ENCODE results near the gene INPP4A. TPM values are rescaled to one million over a fixed set of nuclear protein-coding genes. Genes with fewer than 3 reads are reported as not detected.

The INPP4A gene
- polyA plus RNA-seq, 2 of the 4 experiments (the other 2 are of a cell fraction), result 9.4 to 16.0 TPM

DNA sequence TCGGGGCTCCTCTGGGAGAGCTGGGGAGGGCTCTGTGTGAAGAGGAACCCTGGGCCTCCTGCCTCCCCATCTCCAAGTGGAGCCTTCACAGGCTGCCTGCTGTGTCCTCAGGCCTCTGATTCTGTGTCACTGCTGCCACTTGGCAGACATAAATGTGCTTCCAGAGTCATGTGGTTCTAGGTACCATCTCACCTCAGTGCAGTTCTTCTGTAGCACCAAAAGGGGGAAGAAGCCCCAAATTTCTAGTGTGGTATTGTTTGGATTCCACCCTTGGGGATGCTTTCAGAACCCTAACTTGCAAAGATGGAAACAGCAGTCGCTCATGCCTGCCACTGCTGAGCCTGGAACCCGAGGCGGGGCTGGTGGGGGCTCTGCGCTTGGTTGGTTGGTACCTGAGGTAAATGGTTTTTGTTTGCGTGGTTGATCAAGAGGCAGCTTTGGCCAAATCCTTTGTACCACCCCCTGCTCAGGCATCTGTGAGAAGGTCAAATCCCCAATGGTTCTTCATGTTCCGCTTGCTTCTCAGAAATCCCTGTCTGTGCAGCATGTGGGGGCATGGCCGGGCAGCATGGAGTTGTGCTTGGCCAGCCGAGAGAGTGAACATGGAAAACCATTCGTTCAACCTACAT is 136.1 kb downstream of the INPP4A start (continued):
- no peak for TF ChIP-seq ZC3H11A (IDR thresholded peaks at IDR 0.05)
- no peak for TF ChIP-seq EP300 (IDR thresholded peaks at IDR 0.05)
- TF ChIP-seq HOXB5 (CRISPR knock-in tag; IDR thresholded peaks at IDR 0.05), result no peak
- TF ChIP-seq, protein P1, sequence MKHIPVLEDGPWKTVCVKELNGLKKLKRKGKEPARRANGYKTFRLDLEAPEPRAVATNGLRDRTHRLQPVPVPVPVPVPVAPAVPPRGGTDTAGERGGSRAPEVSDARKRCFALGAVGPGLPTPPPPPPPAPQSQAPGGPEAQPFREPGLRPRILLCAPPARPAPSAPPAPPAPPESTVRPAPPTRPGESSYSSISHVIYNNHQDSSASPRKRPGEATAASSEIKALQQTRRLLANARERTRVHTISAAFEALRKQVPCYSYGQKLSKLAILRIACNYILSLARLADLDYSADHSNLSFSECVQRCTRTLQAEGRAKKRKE (CRISPR knock-in tag; IDR thresholded peaks at IDR 0.05; ENCODE audit: low read depth), result no peak
- TF ChIP-seq, protein P2, sequence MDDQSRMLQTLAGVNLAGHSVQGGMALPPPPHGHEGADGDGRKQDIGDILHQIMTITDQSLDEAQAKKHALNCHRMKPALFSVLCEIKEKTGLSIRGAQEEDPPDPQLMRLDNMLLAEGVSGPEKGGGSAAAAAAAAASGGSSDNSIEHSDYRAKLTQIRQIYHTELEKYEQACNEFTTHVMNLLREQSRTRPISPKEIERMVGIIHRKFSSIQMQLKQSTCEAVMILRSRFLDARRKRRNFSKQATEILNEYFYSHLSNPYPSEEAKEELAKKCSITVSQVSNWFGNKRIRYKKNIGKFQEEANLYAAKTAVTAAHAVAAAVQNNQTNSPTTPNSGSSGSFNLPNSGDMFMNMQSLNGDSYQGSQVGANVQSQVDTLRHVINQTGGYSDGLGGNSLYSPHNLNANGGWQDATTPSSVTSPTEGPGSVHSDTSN (IDR thresholded peaks at IDR 0.05), result no peak
- no peak for TF ChIP-seq NPAS2 (CRISPR knock-in tag; IDR thresholded peaks at IDR 0.05; ENCODE audit: borderline replicate concordance)
- no peak for TF ChIP-seq PHF8 (IDR thresholded peaks at IDR 0.05; ENCODE audit: borderline replicate concordance, low read depth)
- TF ChIP-seq, protein P3, sequence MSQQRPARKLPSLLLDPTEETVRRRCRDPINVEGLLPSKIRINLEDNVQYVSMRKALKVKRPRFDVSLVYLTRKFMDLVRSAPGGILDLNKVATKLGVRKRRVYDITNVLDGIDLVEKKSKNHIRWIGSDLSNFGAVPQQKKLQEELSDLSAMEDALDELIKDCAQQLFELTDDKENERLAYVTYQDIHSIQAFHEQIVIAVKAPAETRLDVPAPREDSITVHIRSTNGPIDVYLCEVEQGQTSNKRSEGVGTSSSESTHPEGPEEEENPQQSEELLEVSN (IDR thresholded peaks at IDR 0.05; ENCODE audit: borderline replicate concordance, low read depth), result no peak

DNA sequence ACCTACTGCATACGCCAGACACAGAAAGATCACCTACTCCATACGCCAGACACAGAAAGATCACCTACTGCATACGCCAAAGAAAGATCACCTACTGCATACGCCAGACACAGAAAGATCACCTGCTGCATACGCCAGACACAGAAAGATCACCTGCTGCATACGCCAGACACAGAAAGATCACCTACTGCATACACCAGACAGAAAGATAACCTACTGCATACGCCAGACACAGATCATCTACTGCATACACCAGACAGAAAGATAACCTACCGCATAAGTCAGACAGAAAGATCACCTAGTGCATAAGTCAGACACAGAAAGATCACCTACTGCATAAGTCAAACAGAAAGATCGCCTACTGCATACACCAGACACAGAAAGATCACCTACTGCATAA is 137.9 kb downstream of the INPP4A start:
- DNase-seq (ENCODE audit: low read depth in 1 of 2, low spot score in 1 of 2) (no peak), FAIRE-seq (no peak), ATAC-seq (no peak)
- no peak overlapping the region for H3K4me2 ChIP-seq
- TF ChIP-seq EHMT2 (IDR thresholded peaks at IDR 0.05; ENCODE audit: low read depth), result no peak
- no peak for TF ChIP-seq JUNB (IDR thresholded peaks at IDR 0.05)
- TF ChIP-seq, protein P4, sequence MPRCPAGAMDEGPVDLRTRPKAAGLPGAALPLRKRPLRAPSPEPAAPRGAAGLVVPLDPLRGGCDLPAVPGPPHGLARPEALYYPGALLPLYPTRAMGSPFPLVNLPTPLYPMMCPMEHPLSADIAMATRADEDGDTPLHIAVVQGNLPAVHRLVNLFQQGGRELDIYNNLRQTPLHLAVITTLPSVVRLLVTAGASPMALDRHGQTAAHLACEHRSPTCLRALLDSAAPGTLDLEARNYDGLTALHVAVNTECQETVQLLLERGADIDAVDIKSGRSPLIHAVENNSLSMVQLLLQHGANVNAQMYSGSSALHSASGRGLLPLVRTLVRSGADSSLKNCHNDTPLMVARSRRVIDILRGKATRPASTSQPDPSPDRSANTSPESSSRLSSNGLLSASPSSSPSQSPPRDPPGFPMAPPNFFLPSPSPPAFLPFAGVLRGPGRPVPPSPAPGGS (IDR thresholded peaks at IDR 0.05), result no peak
- TF ChIP-seq, protein P5, sequence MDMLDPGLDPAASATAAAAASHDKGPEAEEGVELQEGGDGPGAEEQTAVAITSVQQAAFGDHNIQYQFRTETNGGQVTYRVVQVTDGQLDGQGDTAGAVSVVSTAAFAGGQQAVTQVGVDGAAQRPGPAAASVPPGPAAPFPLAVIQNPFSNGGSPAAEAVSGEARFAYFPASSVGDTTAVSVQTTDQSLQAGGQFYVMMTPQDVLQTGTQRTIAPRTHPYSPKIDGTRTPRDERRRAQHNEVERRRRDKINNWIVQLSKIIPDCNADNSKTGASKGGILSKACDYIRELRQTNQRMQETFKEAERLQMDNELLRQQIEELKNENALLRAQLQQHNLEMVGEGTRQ (IDR thresholded peaks at IDR 0.05), result no peak
- TF ChIP-seq TP53 (CRISPR knock-in tag; IDR thresholded peaks at IDR 0.05), result no peak
- no peak for TF ChIP-seq KDM5A (IDR thresholded peaks at IDR 0.05)
- no peak for TF ChIP-seq ZNF302 (CRISPR knock-in tag; IDR thresholded peaks at IDR 0.05)
- TF ChIP-seq, protein P6, sequence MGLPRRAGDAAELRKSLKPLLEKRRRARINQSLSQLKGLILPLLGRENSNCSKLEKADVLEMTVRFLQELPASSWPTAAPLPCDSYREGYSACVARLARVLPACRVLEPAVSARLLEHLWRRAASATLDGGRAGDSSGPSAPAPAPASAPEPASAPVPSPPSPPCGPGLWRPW (IDR thresholded peaks at IDR 0.05), result no peak
- TF ChIP-seq, protein P3 (IDR thresholded peaks at IDR 0.05; ENCODE audit: borderline replicate concordance, low read depth), result no peak
- H3K9me3 ChIP-seq, result no peaks in the 10 kb centered on the region
- H3K4me3 ChIP-seq, result no peak overlapping the region
- POLR2A ChIA-PET, result no interaction called here
- 93% methylated on average over 9 of the region's 9 CpGs for WGBS (ENCODE audit: missing lambda C conversion rate)
- no peaks in the 10 kb centered on the region for H3K4me1 ChIP-seq
- no peak overlapping the region for H3K27ac ChIP-seq
- CTCF ChIA-PET, result no interaction called here

DNA sequence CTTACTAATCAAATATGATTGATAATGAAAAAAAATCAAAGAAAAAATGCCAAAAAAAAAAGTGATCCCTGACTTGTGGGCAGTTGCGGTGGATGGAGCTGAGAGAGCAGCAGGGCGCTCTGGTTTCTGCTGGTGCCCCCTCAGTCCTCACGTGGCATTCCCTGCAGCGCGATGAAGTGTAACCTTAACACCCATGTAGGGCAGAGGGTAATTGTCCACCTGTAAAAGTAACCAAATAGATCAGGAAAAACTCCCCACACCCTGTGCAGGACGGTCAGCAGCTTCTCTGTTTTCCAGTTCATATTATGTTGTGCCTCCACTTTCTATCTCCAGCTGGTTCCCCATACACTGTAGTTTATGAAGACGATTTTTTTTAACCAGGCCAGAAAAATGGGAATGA is 138.6 kb downstream of the INPP4A start:
- no peak overlapping the region for H3K4me3 ChIP-seq
- no peaks in the 10 kb centered on the region for H3K9me3 ChIP-seq
- H3K4me1 ChIP-seq, result no peaks in the 10 kb centered on the region
- ChIA-PET POLR2A (no interaction called here), CTCF (interaction anchor here (0.8 to 1.5 kb wide), 2 partner anchors 14 to 171 kb away, joined by 4 read pairs; no protein-coding TSS in a partner anchor)
- H3K27ac ChIP-seq, result no peak overlapping the region
- 93% methylated on average over 7 of the region's 7 CpGs for WGBS (ENCODE audit: missing lambda C conversion rate)
- H3K4me2 ChIP-seq, result no peak overlapping the region
- DNase-seq (ENCODE audit: low read depth in 1 of 2, low spot score in 1 of 2), result no peak
- no peak for ATAC-seq
- no peak for FAIRE-seq
- TF ChIP-seq ZSCAN20 (CRISPR knock-in tag; IDR thresholded peaks at IDR 0.05), result no peak
- no peak for TF ChIP-seq CHD4 (IDR thresholded peaks at IDR 0.05; ENCODE audit: borderline replicate concordance)
- TF ChIP-seq, protein P4 (IDR thresholded peaks at IDR 0.05), result no peak
- no peak for TF ChIP-seq ZNF302 (CRISPR knock-in tag; IDR thresholded peaks at IDR 0.05)
- no peak for TF ChIP-seq RAD21 (conservative IDR thresholded peaks at IDR 0.05 in 1 of 2, IDR thresholded peaks at IDR 0.05 in 1 of 2)
- no peak for TF ChIP-seq JUN (IDR thresholded peaks at IDR 0.05)
- TF ChIP-seq, protein P7, sequence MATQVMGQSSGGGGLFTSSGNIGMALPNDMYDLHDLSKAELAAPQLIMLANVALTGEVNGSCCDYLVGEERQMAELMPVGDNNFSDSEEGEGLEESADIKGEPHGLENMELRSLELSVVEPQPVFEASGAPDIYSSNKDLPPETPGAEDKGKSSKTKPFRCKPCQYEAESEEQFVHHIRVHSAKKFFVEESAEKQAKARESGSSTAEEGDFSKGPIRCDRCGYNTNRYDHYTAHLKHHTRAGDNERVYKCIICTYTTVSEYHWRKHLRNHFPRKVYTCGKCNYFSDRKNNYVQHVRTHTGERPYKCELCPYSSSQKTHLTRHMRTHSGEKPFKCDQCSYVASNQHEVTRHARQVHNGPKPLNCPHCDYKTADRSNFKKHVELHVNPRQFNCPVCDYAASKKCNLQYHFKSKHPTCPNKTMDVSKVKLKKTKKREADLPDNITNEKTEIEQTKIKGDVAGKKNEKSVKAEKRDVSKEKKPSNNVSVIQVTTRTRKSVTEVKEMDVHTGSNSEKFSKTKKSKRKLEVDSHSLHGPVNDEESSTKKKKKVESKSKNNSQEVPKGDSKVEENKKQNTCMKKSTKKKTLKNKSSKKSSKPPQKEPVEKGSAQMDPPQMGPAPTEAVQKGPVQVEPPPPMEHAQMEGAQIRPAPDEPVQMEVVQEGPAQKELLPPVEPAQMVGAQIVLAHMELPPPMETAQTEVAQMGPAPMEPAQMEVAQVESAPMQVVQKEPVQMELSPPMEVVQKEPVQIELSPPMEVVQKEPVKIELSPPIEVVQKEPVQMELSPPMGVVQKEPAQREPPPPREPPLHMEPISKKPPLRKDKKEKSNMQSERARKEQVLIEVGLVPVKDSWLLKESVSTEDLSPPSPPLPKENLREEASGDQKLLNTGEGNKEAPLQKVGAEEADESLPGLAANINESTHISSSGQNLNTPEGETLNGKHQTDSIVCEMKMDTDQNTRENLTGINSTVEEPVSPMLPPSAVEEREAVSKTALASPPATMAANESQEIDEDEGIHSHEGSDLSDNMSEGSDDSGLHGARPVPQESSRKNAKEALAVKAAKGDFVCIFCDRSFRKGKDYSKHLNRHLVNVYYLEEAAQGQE (IDR thresholded peaks at IDR 0.05), result no peak
